Thyroid gland (tissue), 4 donors: ENCODE data around the gene UBE2QL1.

Experiments
- CTCF ChIP-seq, 6 experiments: fragments of 200-600 bp in 3 of 6; fragments of 450-650 bp in 3 of 6; sonication (generic) in 3 of 6; IDR thresholded peaks; one replicate each; pipeline ENCODE4 v1.5.1; 2016 to 2019; ENCODE audit warnings: antibody characterized with exemption in 6 of 6, mild to moderate bottlenecking in 2 of 6, inconsistent platforms in 1 of 6, moderate library complexity in 1 of 6
- POLR2A ChIP-seq, 2 donors: fragments of 450-650 bp; IDR thresholded peaks; one replicate each; pipeline ENCODE4 v1.6.1; 2017; ENCODE audit warnings: antibody characterized with exemption in 2 of 2, mild to moderate bottlenecking in 2 of 2, moderate library complexity in 1 of 2

GRCh38 chr5:6502421-6502820 lies 53.8 kb downstream of the UBE2QL1 start:
- TF ChIP-seq CTCF (IDR thresholded peaks at IDR 0.05) (no peak), POLR2A (IDR thresholded peaks at IDR 0.05) (no peak)
